ENCODE data around the gene PDE3B. TPM values are rescaled to one million over a fixed set of nuclear protein-coding genes. Genes with fewer than 3 reads are reported as not detected.

Gene PDE3B
- total and polyA plus RNA-seq, 9 of the 15 experiments (the other 6 are each of a cell fraction or from before 2014, with no cell fraction given), result 2.3 to 22.5 (median 12.2) TPM

GRCh38 chr11:14891143-14892035 is 247.8 kb downstream of the PDE3B start (continued):
- TF ChIP-seq, protein P1, sequence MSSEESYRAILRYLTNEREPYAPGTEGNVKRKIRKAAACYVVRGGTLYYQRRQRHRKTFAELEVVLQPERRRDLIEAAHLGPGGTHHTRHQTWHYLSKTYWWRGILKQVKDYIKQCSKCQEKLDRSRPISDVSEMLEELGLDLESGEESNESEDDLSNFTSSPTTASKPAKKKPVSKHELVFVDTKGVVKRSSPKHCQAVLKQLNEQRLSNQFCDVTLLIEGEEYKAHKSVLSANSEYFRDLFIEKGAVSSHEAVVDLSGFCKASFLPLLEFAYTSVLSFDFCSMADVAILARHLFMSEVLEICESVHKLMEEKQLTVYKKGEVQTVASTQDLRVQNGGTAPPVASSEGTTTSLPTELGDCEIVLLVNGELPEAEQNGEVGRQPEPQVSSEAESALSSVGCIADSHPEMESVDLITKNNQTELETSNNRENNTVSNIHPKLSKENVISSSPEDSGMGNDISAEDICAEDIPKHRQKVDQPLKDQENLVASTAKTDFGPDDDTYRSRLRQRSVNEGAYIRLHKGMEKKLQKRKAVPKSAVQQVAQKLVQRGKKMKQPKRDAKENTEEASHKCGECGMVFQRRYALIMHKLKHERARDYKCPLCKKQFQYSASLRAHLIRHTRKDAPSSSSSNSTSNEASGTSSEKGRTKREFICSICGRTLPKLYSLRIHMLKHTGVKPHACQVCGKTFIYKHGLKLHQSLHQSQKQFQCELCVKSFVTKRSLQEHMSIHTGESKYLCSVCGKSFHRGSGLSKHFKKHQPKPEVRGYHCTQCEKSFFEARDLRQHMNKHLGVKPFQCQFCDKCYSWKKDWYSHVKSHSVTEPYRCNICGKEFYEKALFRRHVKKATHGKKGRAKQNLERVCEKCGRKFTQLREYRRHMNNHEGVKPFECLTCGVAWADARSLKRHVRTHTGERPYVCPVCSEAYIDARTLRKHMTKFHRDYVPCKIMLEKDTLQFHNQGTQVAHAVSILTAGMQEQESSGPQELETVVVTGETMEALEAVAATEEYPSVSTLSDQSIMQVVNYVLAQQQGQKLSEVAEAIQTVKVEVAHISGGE (CRISPR knock-in tag; IDR thresholded peaks at IDR 0.05), result no peak
- TF ChIP-seq ZSCAN29 (IDR thresholded peaks at IDR 0.05) (0 out of 2 replicates have a peak, but pooled peaks have one; percentile 43), ATF4 (CRISPR knock-in tag; IDR thresholded peaks at IDR 0.05) (peak; percentile 11; the same call in 1 of the 2 replicates), USF2 (CRISPR knock-in tag; IDR thresholded peaks at IDR 0.05) (no peak), POLR2A (conservative IDR thresholded peaks at IDR 0.05) (peak; percentile 93), PTTG1 (tag; IDR thresholded peaks at IDR 0.05; ENCODE audit: low read depth) (no peak), KDM2B (CRISPR knock-in tag; IDR thresholded peaks at IDR 0.05) (no peak), XRCC5 (IDR thresholded peaks at IDR 0.05; ENCODE audit: low read depth, low read length) (0 out of 2 replicates have a peak, but pooled peaks have one; percentile 70), ELF2 (CRISPR knock-in tag; IDR thresholded peaks at IDR 0.05) (no peak), HSF4 (CRISPR knock-in tag; IDR thresholded peaks at IDR 0.05; ENCODE audit: borderline replicate concordance) (no peak), POLR2AphosphoS5 (IDR thresholded peaks at IDR 0.05; ENCODE audit: control insufficient read depth, insufficient read depth, low read depth, low read length) (peak; percentile 75), KLF16 (IDR thresholded peaks at IDR 0.05) (no peak), HMBOX1 (IDR thresholded peaks at IDR 0.05) (no peak), SMAD1 (IDR thresholded peaks at IDR 0.05; ENCODE audit: low read depth, low read length, partially characterized antibody) (peak; percentile 17), HCFC1 (IDR thresholded peaks at IDR 0.05; ENCODE audit: low read depth, low read length) (no peak; the same call in 1 of the 2 replicates), HLTF (IDR thresholded peaks at IDR 0.05) (no peak)
- TF ChIP-seq, protein P2, sequence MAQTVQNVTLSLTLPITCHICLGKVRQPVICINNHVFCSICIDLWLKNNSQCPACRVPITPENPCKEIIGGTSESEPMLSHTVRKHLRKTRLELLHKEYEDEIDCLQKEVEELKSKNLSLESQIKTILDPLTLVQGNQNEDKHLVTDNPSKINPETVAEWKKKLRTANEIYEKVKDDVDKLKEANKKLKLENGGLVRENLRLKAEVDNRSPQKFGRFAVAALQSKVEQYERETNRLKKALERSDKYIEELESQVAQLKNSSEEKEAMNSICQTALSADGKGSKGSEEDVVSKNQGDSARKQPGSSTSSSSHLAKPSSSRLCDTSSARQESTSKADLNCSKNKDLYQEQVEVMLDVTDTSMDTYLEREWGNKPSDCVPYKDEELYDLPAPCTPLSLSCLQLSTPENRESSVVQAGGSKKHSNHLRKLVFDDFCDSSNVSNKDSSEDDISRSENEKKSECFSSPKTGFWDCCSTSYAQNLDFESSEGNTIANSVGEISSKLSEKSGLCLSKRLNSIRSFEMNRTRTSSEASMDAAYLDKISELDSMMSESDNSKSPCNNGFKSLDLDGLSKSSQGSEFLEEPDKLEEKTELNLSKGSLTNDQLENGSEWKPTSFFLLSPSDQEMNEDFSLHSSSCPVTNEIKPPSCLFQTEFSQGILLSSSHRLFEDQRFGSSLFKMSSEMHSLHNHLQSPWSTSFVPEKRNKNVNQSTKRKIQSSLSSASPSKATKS (CRISPR knock-in tag; IDR thresholded peaks at IDR 0.05), result 0 out of 2 replicates have a peak, but pooled peaks have one; percentile 53

All from K562 (cell line).